Fibroblast of skin of left quadriceps (primary cell): ENCODE data around the gene AHDC1.
"Not testable (repeated sequence)": the region's sequence is repeated elsewhere in the genome, so short reads cannot be mapped to it uniquely, and the experiment has no call there.

ENCODE experiments used
- DNase-seq, 2 experiments: peaks; one replicate each; pipeline ENCODE4 v3.0.0-alpha.2; 2013; ENCODE audit warnings: low read depth in 2 of 2

The AHDC1 gene

GRCh38 chr1:27563341-27563590 is 40.7 kb downstream of the AHDC1 start:
- no peak for DNase-seq

GRCh38 chr1:27562534-27563340 is 41.2 kb downstream of the AHDC1 start:
- DNase-seq, result no peak

- DNase-seq, result no peak
These were observed 41.9 kb downstream of the AHDC1 start for GRCh38 chr1:27562021-27562420.

- DNase-seq, result peak; percentile 56 to 70
These were observed 42.6 kb downstream of the AHDC1 start for GRCh38 chr1:27561124-27561899.

GRCh38 chr1:27560268-27561123 is 43.4 kb downstream of the AHDC1 start:
- no peak for DNase-seq

GRCh38 chr1:27559466-27560030 is 44.4 kb downstream of the AHDC1 start:
- DNase-seq, result no peak

GRCh38 chr1:27557596-27558340 is 46.2 kb downstream of the AHDC1 start:
- DNase-seq, result no peak

GRCh38 chr1:27556781-27557595 is 47.0 kb downstream of the AHDC1 start:
- DNase-seq, result peak; percentile 83 to 87

- DNase-seq, result no peak
These were observed 47.5 kb downstream of the AHDC1 start for GRCh38 chr1:27556435-27556780.

GRCh38 chr1:27555700-27556424 is 48.1 kb downstream of the AHDC1 start:
- DNase-seq, result no peak

- DNase-seq, result no peak
These were observed 48.9 kb downstream of the AHDC1 start for GRCh38 chr1:27554759-27555699.

- no peak for DNase-seq
These were observed 49.7 kb downstream of the AHDC1 start for GRCh38 chr1:27554293-27554692.

- not testable (repeated sequence) for DNase-seq
These were observed 50.1 kb downstream of the AHDC1 start for GRCh38 chr1:27553823-27554222.

- DNase-seq, result no peak
These were observed 51.0 kb downstream of the AHDC1 start for GRCh38 chr1:27552911-27553420.

- no peak for DNase-seq
These were observed 52.0 kb downstream of the AHDC1 start for GRCh38 chr1:27551953-27552312.

- no peak for DNase-seq
These were observed 52.6 kb downstream of the AHDC1 start for GRCh38 chr1:27551170-27551952.

GRCh38 chr1:27550510-27551169 is 53.3 kb downstream of the AHDC1 start:
- DNase-seq, result no peak
